Muscle layer of colon (tissue), 2 donors: Measurements from ENCODE around the gene CXXC5.

Experiments
- H3K27ac ChIP-seq: one replicate; pipeline ENCODE4 v1.7.0; 2013; ENCODE audit warnings: low read depth, mild to moderate bottlenecking, low read length, moderate library complexity
- H3K27me3 ChIP-seq, 2 donors: one replicate each; pipeline ENCODE4 v1.7.0; 2013; ENCODE audit warnings: low read length in 2 of 2, mild to moderate bottlenecking in 2 of 2; ENCODE audit not compliant: insufficient read depth in 2 of 2, control insufficient read depth in 1 of 2
- H3K36me3 ChIP-seq: one replicate; pipeline ENCODE4 v1.7.0; 2013; ENCODE audit warnings: mild to moderate bottlenecking, low read length; ENCODE audit not compliant: insufficient read depth
- H3K4me1 ChIP-seq: one replicate; pipeline ENCODE4 v1.7.0; 2013; ENCODE audit warnings: mild to moderate bottlenecking, low read length; ENCODE audit not compliant: insufficient read depth
- H3K4me3 ChIP-seq, 2 donors: one replicate each; pipeline ENCODE4 v1.7.0; 2013; ENCODE audit warnings: low read length in 2 of 2, low read depth in 1 of 2, mild to moderate bottlenecking in 1 of 2, moderate library complexity in 1 of 2
- H3K9ac ChIP-seq: one replicate; pipeline ENCODE4 v1.7.0; 2013; ENCODE audit warnings: low read length
- H3K9me3 ChIP-seq: one replicate; pipeline ENCODE4 v1.7.0; 2013; ENCODE audit warnings: mild to moderate bottlenecking, low read length
- donor health status: abdominal sarcoma.
- donor health status: Adenocarcinoma of cecum.

The CXXC5 gene

GRCh38 chr5:139663207-139664085, 15.3 kb downstream of the CXXC5 start:
- no peaks in the 10 kb centered on the region for H3K9me3 ChIP-seq
- H3K36me3 ChIP-seq, result no peaks in the 10 kb centered on the region
- no peak overlapping the region for H3K27ac ChIP-seq
- no peaks in the 10 kb centered on the region for H3K27me3 ChIP-seq
- peaks cover 48% of the 10 kb centered on the region for H3K4me1 ChIP-seq
- no peak overlapping the region for H3K4me3 ChIP-seq
- no peak overlapping the region for H3K9ac ChIP-seq

GRCh38 chr5:139664086-139664693, 16.0 kb downstream of the CXXC5 start:
- Histone ChIP-seq H3K27ac (no peak overlapping the region), H3K9ac (no peak overlapping the region), H3K4me3 (no peak overlapping the region), H3K4me1 (peaks cover 48% of the 10 kb centered on the region), H3K27me3 (no peaks in the 10 kb centered on the region), H3K36me3 (no peaks in the 10 kb centered on the region), H3K9me3 (no peaks in the 10 kb centered on the region)

- H3K4me1 ChIP-seq, result peaks cover 48% of the 10 kb centered on the region
- no peak overlapping the region for H3K4me3 ChIP-seq
Observed at GRCh38 chr5:139664727-139665351, 16.7 kb downstream of the CXXC5 start.

GRCh38 chr5:139665626-139666025, 17.5 kb downstream of the CXXC5 start:
- Histone ChIP-seq H3K4me3 (no peak overlapping the region), H3K4me1 (peaks cover 46% of the 10 kb centered on the region), H3K27ac (no peak overlapping the region), H3K36me3 (no peaks in the 10 kb centered on the region), H3K9me3 (no peaks in the 10 kb centered on the region), H3K9ac (no peak overlapping the region), H3K27me3 (no peaks in the 10 kb centered on the region)

More at GRCh38 chr5:139664727-139665351, 16.7 kb downstream of the CXXC5 start:
- H3K9ac ChIP-seq, result no peak overlapping the region
- no peak overlapping the region for H3K27ac ChIP-seq
- H3K36me3 ChIP-seq, result no peaks in the 10 kb centered on the region
- H3K27me3 ChIP-seq, result no peaks in the 10 kb centered on the region
- H3K9me3 ChIP-seq, result no peaks in the 10 kb centered on the region

GRCh38 chr5:139666551-139666950, 18.4 kb downstream of the CXXC5 start:
- no peak overlapping the region for H3K4me3 ChIP-seq
- H3K4me1 ChIP-seq, result peaks cover 47% of the 10 kb centered on the region

GRCh38 chr5:139667001-139667729, 19.0 kb downstream of the CXXC5 start:
- no peaks in the 10 kb centered on the region for H3K36me3 ChIP-seq
- peak overlapping the region; percentile 84 for H3K27ac ChIP-seq
- H3K4me3 ChIP-seq, result peak overlapping the region in 1 of 2 donors; percentile 68
- H3K9ac ChIP-seq, result peak overlapping the region; percentile 82
- peaks cover 41% of the 10 kb centered on the region for H3K4me1 ChIP-seq
- no peaks in the 10 kb centered on the region for H3K27me3 ChIP-seq
- no peaks in the 10 kb centered on the region for H3K9me3 ChIP-seq

More at GRCh38 chr5:139666551-139666950, 18.4 kb downstream of the CXXC5 start:
- H3K9me3 ChIP-seq, result no peaks in the 10 kb centered on the region
- no peak overlapping the region for H3K9ac ChIP-seq
- no peaks in the 10 kb centered on the region for H3K36me3 ChIP-seq
- H3K27me3 ChIP-seq, result no peaks in the 10 kb centered on the region
- H3K27ac ChIP-seq, result peak overlapping the region; percentile 31

- Histone ChIP-seq H3K9me3 (no peaks in the 10 kb centered on the region), H3K27ac (peak overlapping the region; percentile 84), H3K4me3 (peak overlapping the region; percentile 25 to 68), H3K27me3 (no peaks in the 10 kb centered on the region), H3K4me1 (peaks cover 41% of the 10 kb centered on the region), H3K9ac (peak overlapping the region; percentile 82), H3K36me3 (no peaks in the 10 kb centered on the region)
Observed at GRCh38 chr5:139667730-139668063, 19.5 kb downstream of the CXXC5 start.

GRCh38 chr5:139668064-139668880, 20.1 kb downstream of the CXXC5 start:
- Histone ChIP-seq H3K36me3 (no peaks in the 10 kb centered on the region), H3K4me3 (peak overlapping the region; percentile 25 to 68), H3K4me1 (peaks cover 41% of the 10 kb centered on the region), H3K27ac (peak overlapping the region; percentile 84), H3K9ac (peak overlapping the region; percentile 82), H3K9me3 (no peaks in the 10 kb centered on the region), H3K27me3 (no peaks in the 10 kb centered on the region)

- no peaks in the 10 kb centered on the region for H3K9me3 ChIP-seq
Observed at GRCh38 chr5:139668924-139669661, 20.9 kb downstream of the CXXC5 start.

GRCh38 chr5:139669662-139670368, 21.7 kb downstream of the CXXC5 start:
- Histone ChIP-seq H3K9me3 (no peaks in the 10 kb centered on the region), H3K4me3 (no peak overlapping the region), H3K27ac (peak overlapping the region; percentile 25), H3K4me1 (peaks cover 50% of the 10 kb centered on the region), H3K27me3 (no peaks in the 10 kb centered on the region), H3K9ac (no peak overlapping the region), H3K36me3 (no peaks in the 10 kb centered on the region)

More at GRCh38 chr5:139668924-139669661, 20.9 kb downstream of the CXXC5 start:
- peak overlapping the region; percentile 82 for H3K9ac ChIP-seq
- peaks cover 45% of the 10 kb centered on the region for H3K4me1 ChIP-seq
- H3K27ac ChIP-seq, result peak overlapping the region; percentile 84
- H3K4me3 ChIP-seq, result peak overlapping the region in 1 of 2 donors; percentile 68
- no peaks in the 10 kb centered on the region for H3K27me3 ChIP-seq
- no peaks in the 10 kb centered on the region for H3K36me3 ChIP-seq
